WI38 (cell line): Measurements from ENCODE around the gene FAIM2.

Source experiments
- H3K4me3 ChIP-seq: 2 replicates; pipeline ENCODE4 v1.5.1; 2011; ENCODE audit warnings: low read depth, mild to moderate bottlenecking, control low read depth, low read length
- CTCF ChIP-seq: IDR thresholded peaks from 2 replicates; pipeline ENCODE4 v1.5.1; 2012; ENCODE audit warnings: low read depth, mild to moderate bottlenecking, control low read depth, low read length

FAIM2 gene

DNA sequence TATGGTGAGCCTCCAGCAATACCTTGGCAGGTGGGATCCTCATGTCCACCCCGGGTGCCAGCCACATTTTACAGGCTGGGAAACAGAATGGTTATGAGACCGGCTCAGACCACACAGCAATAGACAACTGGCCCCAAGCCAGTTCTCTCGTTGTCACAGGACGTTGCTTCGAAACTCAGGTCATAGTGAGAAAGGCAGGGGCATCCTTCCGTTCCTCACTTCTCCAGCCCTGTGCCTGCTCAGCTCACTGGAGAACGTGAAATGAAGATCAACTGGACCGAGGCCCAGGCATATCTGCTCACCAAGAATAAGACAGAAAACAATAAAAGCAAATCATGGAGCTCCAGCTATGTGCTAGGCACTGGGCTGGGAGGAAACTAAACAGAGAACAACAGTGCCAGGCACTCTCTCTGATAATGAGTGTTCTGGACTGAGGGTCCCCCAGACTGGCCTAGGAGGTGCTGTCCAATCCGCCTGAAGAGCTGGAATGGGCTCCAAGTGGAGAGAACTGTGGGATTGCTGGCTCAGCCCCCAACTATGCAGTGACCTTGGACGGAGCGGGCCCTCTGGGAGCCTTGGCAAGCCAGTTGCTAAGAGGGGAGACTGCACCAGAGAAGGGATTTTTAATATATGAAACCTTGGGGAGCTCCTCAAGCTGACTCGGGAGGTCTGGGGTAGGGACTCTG lies 18.8 kb upstream of the FAIM2 start:
- no peak overlapping the region for H3K4me3 ChIP-seq
- TF ChIP-seq CTCF: no peak

DNA sequence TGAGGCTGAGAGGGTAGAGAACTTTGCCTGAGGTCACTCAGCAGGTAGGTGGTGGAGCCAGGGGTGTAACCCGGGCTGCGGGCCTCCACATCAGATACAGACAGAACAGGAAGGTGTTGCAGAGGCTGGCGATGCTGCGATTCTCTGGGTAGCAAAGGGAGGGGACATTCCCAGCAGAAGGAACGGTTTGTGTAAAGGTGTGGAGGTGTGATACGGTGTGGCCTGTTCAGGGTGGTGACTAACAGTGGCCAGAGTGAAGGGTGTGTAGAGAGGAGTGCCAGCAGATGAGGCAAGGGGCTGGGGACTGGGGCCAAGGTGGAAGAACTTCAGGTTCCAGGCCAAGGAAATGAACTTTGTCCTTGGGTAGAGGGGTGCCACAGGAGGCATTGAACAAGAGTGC lies 18.2 kb upstream of the FAIM2 start:
- no peak overlapping the region for H3K4me3 ChIP-seq
- TF ChIP-seq CTCF: no peak

- H3K4me3 ChIP-seq: no peak overlapping the region
Measured at GRCh38 chr12:49921299-49921698, 17.6 kb upstream of the FAIM2 start.

GRCh38 chr12:49920915-49921286 lies 17.2 kb upstream of the FAIM2 start:
- no peak overlapping the region for H3K4me3 ChIP-seq
- no peak for TF ChIP-seq CTCF

More at GRCh38 chr12:49921299-49921698, 17.6 kb upstream of the FAIM2 start:
- no peak for TF ChIP-seq CTCF

DNA sequence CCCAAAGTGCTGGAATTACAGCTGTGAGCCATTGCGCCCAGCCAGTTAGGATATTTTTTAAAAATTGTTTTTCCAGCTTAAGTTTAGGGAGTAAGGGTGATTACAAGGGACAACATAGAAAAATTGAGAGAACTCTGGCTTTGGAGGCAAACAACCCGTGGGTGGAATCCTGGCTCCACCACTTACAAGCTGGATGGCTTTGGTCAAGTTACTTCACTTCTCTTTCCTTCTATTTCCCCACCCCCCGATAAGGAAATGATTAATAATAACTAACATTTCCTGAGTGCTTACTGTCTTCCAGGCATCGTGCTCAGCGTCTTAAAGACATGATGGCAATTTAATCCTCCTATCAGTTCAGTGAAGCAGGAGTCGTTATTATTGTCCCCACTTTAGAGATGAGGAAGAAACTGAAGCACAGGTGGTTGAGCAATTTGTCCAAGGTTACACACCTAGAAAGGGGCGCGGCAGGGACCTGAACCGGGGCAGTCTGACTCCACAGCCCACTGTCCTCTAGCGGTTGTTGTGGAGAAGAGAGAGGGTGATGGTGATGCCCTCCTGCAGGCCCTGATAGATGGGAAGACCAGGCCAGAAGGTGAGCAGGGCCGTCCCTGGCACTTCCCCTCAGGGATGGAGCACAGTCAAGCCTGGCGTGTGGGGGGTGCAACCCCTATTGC lies 16.7 kb upstream of the FAIM2 start:
- H3K4me3 ChIP-seq: no peak overlapping the region
- no peak for TF ChIP-seq CTCF

DNA sequence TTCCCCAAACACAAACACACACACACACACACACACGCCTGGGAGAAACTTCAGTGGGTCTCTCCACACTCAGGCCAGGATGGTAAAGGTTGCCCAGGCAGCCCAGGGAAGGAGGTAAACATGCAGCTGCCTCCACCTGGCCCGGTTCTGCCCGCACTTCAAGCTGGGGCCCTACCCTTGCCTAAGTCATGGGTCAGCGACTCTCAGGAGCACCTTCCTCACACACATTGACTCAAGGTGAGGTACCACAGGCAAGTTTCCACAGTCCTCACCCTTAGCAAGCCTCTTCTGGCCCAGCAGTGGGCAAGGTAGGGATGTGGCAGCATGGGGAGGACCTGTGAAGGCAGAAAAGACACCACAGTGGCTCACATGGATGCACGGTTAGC lies 14.1 kb upstream of the FAIM2 start:
- H3K4me3 ChIP-seq: no peak overlapping the region
- no peak for TF ChIP-seq CTCF

GRCh38 chr12:49917166-49917787 lies 13.6 kb upstream of the FAIM2 start:
- no peak overlapping the region for H3K4me3 ChIP-seq
- TF ChIP-seq CTCF: no peak
